ENCODE data around the gene TLNRD1.

Gene TLNRD1

DNA sequence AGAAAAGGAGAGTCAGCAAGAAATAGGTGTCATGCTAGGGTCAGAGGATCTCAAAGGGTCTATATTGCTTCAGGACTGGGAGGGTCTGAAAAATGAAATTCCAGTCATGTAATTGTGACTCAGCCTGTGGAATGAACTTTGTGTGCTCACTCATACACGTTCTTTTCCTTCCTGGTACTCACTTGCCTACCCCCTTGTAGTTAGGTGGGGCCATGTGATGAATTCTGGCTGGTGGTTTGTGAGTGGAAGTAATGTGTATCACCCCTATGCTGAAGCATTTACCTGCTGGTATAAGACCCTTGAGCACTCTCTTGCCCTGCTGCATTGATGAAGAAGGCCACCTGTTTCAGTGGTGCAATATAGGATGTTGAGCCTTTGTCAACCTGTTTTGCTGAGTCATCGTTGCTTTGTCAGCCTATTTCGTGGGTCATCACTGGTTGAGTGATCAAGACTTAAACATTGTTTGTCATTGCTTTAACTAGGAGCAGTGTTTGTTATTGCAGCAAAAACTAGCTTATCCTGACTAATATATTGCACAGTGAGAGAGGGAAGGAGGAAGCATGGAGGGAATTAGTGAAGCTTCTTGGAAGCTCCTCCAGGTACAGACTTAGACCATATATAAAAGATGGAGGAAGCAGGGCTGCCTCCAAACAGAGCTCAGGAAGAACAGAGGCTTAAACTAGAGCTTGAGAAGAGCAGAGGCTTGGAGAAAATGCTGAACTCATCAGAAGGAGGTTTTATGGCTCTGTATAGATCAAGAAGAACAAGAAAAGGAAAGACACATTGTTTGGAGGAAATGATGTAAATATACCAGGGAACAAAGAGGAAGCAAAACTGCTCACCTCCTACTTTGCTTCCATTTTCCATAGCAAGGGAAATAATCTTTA is 28.9 kb downstream of the TLNRD1 start:
- DNase-seq = no peak

DNA sequence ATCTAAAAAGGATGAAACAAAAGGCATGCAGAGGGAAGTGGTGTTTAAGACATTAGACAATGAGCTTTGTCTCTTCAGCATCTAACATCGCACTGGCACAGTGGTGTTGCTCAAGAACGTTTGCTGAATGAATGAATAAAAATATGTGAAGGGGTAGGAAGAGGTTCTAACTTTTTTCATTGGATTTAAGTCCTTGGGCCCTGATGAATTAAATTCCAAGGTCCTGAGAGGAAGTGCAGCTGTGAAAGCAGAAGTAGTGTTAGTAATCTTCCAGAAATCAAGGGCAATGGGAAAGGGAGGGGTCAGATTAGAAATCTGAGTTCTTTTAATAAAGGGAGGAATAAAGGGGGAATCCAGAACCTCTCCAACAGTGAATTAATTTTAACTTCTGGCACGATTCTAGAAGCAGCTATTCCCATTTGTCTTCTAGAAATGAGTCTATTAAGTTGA is 29.6 kb downstream of the TLNRD1 start:
- DNase-seq = no peak

DNA sequence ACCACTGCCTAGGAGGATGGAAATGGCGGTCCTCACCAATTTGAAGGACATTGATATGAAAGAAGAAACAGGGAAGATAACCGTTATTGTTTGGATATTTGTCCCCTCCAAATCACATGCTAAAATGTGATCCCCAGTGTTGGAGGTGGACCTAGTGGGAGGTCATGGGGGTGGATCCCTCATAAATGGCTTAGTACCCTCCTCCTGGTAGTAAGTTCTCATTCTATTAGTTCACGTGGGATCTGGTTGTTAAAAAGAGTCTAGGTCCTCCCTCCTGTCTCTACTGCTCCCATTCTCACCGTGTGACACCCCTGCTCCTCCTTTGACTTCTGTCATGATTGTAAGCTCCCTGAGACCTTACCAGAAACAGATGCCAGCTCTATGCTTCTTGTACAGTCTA is 30.5 kb downstream of the TLNRD1 start:
- no peak for DNase-seq

DNA sequence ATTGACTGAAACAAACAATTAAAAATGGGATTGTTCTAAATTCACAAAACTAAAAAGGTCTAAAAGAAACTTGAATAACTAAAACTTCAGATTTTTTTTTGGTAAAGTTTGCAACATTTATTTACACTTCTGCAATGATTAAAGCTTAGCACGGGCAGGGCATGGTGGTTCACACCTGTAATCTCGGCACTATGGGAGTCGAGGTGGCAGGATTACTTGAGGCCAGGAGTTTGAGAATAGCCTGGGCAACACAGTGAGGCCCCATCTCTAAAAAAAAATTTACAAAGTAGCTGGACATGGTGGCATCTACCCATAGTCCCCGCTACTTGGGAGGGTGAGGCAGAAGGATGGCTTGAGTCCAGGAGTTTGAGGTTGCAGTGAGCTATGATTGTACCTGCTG is 31.6 kb downstream of the TLNRD1 start:
- DNase-seq = no peak

DNA sequence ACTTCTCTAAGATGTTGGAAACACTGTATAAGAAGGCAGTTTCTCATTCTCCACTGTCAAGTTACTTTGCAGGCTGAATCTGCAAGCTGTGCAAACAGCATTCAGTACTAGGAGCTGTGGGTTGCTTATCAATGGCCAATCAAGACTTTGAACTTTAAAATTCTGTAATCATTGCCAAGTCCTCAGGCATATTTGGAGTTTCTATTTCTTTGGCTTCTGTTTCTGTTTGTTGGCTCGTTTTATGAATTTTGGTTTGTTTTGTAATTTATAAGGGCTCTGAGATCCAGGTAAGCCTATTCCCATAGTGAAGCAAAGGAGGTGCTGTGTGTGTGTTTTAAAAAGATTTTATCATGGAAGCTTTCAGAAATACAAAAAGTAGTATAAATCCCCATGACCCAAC is 32.1 kb downstream of the TLNRD1 start:
- no peak for DNase-seq

DNA sequence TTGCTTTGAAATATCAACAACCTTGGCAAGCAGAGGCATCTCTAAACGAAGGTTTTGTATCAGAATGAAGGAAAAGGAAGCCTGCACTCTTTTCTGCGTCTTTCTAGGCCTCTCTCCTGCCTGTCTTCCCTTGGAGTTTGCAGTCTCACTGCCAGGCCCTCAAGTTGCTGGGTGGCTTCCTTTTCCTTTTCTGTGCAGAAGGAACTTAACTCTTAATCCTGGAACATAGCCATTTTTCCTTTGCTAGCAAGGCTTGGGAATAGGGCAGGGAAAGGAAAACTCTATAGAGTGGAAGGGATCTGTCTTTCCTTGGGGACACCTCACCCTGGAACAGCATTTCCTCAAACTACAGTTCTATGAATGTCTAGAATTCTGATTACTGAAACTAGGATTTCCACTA is 32.8 kb downstream of the TLNRD1 start:
- no peak for DNase-seq

DNA sequence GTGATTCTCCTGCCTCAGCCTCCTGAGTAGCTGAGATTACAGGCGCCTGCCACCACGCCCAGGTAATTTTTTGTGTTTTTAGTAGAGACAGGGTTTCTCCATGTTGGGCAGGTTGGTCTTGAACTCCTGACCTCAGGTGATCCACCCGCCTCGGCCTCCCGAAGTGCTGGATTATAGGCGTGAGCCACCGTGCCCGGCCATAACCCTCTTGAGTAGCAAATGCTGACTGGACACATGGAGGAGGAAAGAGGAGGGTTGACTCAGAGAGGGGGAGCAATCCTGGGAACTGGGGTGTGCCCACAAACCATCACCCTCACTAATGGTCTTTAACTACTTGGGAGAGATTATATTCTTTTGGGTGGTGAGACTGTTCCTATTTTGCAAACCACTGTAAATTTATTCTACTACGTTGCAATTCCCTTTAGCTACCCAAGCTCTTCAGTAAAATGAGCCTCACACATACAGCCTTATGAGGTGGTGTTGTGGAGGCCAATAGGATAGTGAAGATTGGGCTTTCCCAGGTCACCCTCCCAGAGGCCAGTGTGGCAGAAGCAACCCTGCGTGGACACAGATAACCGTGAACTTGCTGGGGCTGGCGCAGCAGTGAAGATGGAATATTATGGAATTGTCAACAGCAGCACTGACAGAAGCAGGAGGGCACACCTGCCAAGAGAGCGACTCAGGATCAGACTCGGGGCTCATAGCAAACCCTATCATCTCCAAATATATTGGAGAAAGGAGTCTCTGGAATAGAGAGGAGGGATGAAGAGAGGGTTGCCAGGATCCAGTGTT is 37.4 kb downstream of the TLNRD1 start:
- DNase-seq = no peak

DNA sequence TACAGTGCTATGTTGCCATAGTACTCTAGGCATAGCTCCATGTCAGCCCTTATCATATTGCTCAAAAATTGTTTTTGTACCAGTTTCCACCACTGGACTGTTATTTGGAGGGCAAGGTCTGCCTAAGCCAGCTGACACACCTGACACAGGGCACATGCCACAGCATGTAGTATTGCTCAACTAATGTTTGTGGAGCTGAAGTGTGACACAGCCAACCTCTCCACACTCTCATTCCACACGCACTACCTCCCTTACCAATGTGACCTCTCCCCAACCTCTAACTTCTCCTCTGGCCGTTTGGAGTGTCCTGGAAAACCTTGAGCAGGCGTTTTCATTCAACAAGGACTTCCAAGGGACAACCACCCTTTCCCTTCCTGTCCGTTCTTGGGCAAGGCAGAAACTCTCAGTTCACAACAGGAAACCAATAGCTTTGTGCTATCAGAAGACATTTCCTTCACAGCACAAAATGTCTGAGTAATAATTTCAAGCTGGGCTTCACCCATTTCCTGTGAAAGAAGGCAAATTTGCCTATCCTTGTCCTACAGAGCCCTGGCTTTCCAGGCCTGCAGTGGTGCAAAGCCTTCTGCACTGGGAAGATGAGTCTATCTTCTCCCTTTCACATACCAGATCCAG is 38.4 kb downstream of the TLNRD1 start:
- DNase-seq = no peak

DNA sequence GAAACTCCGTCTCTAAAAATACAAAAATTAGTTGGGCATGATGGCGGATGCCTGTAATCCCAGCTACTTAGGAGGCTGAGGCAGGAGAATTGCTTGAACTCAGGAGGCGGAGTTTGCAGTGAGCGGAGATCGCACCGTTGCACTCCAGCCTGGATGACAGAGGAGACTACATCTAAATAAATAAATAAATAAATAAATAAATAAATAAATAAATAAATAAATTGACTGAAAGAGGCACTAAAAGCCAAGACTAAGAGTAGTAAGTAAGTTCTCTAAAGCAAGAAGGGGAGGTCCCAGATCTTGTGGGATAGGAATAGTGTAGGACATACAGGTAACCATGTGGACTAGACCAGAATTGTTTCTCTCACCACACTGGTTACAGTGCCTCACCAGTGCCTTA is 40.0 kb downstream of the TLNRD1 start:
- no peak for DNase-seq

DNA sequence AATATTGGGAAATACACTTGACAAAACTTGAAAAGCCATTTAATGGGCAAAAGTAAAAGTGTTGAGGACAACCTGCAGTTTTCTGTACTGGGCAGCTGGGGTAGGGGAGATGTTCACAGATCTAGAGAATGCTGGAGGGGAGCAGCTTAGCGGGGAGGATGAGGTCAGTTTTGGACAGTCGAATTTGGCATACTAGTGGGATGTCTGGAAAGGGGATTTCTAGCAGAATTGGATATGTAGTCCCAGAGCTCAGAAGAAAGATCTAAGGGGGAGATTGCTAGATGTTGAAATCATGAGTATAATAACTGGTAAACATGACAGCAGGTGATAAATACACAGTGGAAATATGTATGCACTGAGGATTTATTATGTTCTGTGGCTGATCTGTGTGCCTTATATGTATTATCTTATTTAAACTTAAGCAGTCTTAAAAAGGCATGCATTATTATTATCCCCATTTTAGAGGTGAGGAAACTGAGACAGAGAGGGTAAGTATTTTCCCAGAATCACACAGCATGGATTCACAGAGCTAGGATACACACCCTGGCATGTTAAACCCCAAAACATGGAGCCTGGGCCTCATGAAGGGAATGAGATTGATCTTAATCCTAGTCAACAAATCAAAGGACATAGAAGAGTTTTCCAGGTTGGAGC is 42.7 kb downstream of the TLNRD1 start:
- no peak for DNase-seq

DNA sequence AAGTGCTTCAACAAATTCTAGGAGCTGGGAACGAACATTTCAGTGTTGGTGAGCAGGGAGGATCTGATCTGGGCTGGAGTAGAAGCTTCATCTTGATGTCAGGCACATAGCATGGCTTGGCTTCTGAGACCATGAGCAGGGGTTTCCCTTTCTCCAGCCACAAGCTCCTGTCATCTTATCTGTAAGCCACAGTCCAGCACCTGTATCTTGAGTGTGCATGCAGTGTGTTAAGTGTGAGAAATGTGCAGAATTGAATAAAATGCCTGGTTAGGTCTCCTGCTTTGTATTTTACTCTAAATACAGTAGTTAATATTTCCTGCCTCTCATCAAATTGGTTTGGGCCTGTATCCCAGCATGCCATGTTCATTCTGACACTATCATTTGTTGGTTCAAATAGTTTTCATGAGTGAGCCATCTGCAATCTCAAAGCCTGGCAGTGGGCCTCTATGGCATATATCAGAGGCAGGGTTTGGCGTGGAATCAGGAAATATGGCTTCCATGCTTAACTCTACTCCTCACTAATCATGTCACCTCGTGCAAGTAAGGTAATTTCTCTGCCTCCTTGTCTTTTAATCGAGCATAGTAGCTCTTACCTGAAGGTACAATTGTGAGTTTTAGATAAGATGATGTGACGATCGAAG is 43.3 kb downstream of the TLNRD1 start:
- DNase-seq = no peak

DNA sequence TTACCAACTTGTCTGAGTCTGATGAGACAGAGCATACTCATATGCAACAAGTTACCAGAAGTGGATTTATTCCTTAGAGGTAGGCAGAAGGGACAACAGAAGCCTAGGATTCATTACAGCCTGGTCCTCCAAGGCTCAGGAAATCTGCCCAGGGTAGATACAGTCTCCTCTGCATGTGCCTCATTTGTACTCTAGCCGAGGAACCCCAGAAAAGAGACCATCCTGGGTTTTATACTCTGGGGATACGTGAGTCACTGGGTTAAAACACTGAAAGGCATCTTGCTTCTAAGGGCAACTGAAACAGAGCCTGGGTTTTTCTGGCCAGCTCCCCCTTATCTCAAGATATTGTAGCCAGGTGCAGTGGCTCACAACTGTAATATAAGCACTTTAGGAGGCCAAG is 45.6 kb downstream of the TLNRD1 start:
- DNase-seq = no peak

DNA sequence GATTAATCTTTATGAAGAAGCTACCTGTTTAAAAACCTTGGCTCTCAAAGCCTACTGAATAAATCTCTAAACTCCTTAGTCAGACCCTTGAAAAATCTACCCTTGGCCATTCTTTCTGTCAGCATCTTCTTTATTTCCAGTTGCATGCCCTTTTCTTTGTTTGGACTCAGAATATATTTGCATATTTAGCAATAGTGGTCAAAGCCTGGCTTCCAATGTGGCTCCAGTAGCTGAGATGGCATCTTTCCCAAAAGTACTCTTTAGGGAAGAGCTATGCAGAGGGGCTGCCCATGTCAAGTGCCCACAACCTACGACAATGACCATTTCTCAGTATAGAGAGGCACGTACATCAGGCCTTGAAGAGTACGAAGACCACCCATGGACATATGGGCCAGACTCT is 47.2 kb downstream of the TLNRD1 start:
- no peak for DNase-seq

DNA sequence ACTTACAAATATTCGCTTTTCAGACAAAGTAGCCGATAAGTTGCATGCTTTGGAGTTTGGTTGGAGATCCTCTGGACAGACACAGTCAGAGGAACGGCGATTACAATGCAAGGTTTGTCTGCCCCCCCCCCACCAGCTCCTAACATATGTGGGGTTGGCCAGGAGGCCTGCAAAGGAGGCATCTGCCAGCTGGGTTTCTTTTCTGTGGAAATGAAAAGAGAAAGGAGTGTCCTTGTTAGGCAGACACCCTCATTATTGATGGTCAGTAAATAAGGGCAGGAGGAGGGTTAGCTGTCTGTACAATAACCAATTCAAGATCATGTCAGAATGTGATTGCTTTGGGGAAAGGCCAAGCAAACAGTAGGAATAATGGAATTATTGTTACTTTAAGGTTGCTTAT is 49.1 kb downstream of the TLNRD1 start:
- DNase-seq = no peak

DNA sequence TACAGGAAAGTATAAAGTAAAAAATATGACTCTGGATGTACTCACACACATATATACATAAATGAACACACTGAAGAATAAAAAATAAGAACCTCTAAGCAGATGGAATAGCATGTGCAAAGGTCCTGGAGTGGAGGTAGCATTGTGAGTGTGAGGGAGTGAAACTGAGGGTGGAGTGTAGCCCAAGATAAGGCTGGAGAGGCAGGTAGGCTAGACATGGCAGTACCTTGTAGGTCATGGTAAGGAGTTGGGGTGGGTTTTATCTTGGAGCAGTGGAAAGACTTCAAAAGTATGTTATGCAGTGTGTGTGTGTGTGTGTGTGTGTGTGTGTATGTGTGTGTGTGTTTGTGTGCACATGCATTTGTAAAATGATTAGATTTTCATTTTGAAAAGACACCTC is 49.5 kb downstream of the TLNRD1 start:
- DNase-seq = no peak

DNA sequence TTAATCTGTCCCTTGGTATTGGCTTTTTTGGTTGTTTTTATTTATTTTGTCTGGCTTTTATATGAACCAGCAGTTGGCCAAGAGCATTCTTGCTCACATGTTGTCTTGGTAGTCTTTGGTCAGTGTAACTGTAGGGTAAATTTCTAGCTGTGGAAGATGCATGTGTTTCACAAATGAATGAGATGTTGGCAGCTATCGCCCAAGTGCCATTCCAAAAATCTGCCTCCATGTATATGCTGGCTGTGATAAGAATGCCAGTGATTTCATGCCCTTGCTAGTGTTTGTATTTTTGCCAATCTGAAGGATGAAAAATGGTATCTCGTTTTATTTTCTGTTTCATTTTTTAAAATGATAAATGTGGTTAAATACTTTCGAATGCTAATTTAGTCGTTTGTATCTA is 50.1 kb downstream of the TLNRD1 start:
- DNase-seq = no peak

DNA sequence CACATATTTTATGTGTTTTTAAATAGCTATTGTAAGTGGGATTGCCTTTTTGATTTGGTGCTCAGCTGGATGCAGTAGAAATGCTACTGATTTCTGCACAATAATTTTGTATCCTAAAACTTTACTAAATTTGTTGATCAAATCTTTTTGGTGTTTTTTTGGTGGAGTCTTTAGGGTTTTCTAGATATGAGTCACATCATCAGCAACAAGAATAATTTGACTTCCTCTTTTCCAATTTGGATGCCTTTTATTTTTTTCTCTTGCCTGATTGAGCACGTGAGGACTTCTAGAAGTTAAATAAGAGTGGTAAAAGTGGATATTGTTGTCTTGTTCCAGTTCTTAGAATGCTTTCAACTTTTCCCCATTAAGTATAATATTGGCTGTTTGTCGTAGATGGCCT is 51.3 kb downstream of the TLNRD1 start:
- DNase-seq = no peak

DNA sequence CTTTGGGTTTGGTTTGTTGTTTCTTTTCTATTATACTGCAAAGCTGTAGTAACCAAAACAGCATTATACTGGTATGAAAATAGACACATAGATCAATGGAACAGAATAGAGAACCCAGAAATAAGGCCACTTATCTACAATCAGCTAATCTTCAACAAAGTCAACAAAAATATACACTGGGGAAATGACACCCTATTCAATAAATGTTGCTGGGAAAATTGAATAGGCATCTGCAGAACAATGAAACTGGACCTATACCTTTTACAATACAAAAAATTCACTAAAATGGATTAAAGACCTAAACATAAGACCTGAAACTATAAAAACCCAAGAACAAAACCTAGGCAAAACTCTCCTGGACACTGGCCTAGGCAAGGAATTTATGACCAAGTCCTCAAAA is 52.9 kb downstream of the TLNRD1 start:
- no peak for DNase-seq

DNA sequence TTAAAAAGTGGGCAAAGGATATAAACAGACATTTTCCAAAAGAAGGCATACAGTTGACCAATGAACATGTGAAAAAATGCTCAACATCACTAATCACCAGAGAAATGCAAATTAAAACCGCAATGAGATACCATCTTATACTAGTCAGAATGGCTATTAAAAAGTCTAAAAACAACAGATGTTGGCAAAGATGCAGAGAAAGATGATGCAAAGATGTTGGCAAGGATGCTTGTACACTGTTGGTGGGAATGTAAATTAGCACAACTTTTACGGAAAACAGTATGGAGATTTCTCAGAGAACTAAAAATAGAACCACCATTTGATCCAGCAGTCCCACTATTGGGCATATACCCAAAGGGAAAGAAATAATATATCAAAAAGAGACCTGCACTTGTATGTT is 53.5 kb downstream of the TLNRD1 start:
- no peak for DNase-seq

All from DMS79 treated with DMSO at 0.1 percent for 48 hours (cell line).